GM18951 (cell line): ENCODE measurements around the gene JAKMIP1.

Experiments
- POLR2A ChIP-seq: IDR thresholded peaks from 4 replicates; pipeline ENCODE4 v1.6.1; 2011; ENCODE audit warnings: mild to moderate bottlenecking; ENCODE audit not compliant: insufficient read length, insufficient read depth; ENCODE audit errors: extremely low read depth
- in situ Hi-C: fragments of 300-500 bp; cut with MboI; formaldehyde crosslinking; loops from one replicate; pipeline ENCODE4 v1.12.0; 2022; ENCODE audit warnings: low sequenced_read_pairs, mixed read lengths, inconsistent platforms; ENCODE audit not compliant: unreplicated experiment

Gene JAKMIP1

DNA sequence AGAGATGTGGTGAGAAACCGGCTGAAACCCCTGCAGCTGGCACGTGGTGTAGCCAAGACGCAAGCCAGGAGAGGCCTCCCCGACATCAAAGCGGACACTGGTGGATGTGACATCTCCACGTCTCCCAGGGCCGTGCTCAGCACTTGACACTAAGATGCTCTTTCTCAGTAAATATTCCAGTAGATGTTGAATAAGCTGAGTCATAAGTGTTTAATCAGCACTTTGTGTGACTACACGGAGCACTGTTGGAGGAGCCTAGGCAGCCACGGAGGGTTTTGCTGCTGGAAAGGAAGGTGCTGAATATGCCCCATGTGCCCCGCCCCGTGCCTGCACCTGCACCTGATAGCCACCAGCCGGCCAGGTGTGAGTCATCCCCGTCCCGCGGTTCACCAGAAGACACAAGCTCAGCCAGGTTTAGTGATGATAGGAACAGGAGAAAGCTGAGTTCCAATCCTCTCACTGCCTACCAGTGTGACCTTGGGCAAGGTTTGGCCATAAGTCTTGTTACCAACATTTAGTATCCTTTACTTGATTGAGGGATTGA, 153.1 kb downstream of the JAKMIP1 start:
- in situ Hi-C loops, result no loop called here
- TF ChIP-seq POLR2A, result no peak

DNA sequence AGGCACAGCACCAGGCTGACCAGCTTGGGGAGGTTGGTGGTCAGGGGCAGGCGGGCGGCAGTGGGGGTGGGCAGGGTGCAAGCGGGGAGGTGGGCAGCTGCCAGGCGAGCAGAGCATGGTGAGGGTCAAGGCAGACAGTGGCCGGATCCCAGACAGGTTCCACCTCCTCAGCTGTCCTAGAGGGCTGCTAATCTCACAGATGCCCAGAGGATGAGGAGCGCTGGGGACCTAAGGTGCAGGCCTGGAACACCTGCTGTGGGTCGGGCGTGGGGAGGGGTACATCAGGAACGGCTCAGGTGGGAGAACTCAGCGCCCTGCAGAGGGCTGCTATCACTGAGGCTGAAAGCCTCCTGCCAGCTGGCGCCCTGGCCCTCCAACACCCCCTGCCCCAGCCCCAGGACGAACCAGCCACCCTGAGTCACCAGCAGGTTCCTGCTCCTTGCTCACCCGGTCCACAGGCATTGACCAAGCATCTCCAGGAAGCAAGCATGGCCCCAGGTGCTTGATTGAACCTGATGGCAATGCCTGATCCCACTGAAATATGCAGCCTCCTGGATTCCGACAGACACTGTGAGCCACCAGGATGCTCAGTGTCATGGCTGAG, 153.7 kb downstream of the JAKMIP1 start:
- in situ Hi-C loops, result no loop called here
- TF ChIP-seq POLR2A, result no peak

DNA sequence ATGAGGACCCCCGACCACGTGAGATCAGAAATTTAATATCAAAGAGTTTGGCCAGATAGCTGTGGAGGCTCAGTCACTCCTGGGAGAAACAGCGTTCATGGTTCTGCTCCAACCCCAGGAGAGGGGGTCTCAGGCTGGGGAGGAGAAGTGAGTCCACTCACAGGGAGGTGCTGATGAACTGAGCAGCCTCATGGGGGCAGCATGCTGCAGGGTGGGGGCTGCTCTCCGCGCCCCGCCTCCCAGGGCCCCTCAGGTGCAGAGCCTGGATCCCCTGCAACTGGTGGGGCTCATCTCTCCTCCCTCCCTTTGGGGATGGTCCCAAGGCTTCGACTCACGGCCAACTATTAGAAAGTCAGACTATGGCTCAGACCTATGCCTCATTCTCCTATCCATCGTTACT, 155.5 kb downstream of the JAKMIP1 start:
- in situ Hi-C loops, result no loop called here
- TF ChIP-seq POLR2A, result no peak

DNA sequence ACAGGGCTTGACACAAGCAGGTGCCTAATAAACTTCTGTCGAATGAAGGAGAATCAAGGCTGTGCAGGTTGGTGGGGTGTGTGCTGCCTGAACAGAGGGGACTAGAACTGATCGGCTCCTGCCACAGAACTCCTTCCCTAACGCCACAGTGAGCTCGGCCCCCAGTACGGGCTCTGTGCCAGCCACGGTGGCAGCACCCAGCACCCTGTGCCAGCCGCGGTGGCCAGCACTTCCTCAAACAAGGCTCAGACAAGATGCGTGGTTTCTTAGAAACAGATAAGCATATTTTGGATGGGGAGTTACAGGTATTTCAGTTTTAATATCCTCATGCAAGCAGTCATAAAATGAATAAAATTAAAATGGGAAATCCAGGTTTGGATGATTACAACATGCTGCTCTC, 156.1 kb downstream of the JAKMIP1 start:
- TF ChIP-seq POLR2A, result no peak
- in situ Hi-C loops, result no loop called here

DNA sequence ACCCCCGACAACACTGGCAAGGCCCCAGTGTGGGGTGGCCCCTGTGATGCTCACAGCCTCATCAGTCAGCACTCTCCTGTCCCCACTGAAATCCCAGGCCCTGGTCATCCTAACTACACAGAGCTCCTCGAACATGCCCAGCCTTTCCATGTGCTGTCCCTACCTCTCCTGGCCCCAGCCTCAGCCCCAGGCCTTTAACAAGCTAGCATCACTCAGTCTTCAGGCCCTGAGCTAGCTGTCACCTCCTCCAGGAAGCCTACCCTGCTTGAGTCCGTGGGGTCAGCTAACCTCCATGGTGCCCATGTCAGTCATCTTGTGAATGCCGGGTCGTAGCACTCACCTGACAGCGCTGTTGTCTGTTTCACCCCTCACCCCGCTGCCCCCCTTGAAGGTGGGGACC, 156.5 kb downstream of the JAKMIP1 start:
- in situ Hi-C loops, result no loop called here
- TF ChIP-seq POLR2A, result no peak

DNA sequence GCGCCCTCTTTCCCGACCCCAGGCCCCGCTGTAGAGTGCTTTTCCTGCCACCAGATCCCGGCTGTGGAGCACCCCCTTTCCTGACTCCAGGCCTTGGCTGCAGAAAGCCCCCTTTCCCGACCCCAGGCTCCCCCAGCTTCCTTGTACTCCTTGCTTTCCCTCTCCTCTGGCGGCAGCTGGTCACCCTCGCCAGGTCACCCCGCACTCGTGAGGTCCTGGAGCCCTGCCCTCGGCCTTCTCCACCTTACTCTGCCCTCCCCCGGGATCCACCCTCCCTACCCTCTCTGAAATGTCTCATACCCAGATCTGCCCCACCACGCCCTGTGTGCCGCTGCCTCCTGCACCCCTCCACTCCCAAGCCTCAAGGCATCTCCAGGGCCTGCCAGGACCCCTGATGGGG, 157.2 kb downstream of the JAKMIP1 start:
- in situ Hi-C loops, result no loop called here
- TF ChIP-seq POLR2A, result no peak

DNA sequence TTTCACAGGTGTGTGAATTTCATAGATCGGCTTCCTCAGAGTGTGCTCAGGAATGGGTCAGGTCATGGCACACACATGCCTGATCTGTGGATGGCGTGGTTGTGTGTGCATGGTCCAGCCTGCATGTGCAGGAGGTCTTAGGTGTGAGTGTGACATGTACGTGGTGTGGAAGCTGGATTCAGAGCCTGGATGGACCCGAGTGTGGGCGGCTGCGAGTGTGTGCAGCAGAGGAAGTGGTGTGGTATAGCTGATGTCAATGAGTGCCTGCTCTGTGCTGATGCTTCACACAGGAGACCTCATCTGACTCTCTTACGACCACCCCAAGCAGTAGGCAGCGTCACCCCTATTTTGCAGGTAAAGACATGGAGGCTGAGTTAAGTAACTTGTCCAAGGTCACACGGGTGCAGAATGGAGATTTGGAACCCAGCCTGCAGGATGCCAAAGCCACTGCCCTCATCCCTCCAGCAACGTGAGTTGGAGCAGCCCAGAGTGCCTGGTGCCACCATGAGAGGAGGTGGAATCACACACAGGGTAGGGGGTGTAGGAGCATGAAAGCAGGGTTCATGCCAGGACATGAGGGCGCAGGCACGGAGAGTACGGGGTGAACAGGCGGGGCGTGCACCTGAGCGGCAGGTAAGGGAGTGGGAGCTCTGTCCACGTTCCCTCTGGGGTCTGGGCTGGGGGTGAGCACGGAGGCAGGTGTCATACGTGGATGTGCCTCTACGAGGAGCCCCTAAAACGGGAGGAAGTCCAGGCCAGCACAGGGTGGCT, 157.9 kb downstream of the JAKMIP1 start:
- in situ Hi-C loops, result no loop called here
- no peak for TF ChIP-seq POLR2A

DNA sequence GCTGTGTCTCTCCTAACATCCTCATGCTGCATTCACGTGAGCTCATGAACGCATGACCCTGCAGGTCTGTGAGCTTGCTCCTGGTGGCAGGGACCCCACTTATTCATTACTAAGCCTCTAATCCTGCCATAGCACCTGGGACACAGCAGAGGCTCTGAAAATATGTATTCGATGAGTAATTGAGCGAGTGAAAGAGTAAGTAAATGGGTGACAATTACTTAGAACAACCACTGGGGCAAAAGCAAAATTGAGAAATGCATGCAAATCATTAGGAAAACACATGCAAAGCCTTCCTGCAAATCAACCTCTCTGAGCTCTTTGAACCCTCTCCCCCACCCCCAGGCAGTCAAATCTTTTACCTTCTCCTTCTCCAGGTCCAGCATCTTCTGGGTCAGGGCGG, 158.5 kb downstream of the JAKMIP1 start:
- no peak for TF ChIP-seq POLR2A
- in situ Hi-C loops, result no loop called here

DNA sequence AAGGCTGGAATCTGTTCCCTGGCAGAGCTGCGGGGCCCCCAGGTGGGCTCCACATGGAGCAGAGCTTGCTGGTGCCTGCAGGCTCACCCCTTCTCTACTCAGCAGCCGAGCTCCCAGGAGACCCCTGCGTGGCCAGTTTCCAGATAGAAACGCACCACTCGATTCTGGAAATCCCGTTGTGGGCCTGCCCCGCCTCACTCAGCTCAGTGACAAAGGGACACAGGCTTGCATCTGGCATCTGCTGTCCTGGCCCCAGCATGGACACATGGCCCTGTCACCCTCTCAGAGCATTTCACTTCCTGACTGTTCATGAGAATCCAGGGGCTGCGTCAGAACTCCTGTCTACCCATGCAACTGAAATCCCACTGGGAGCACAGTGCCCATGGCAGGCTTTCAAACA, 161.6 kb downstream of the JAKMIP1 start:
- no peak for TF ChIP-seq POLR2A
- in situ Hi-C loops, result no loop called here

DNA sequence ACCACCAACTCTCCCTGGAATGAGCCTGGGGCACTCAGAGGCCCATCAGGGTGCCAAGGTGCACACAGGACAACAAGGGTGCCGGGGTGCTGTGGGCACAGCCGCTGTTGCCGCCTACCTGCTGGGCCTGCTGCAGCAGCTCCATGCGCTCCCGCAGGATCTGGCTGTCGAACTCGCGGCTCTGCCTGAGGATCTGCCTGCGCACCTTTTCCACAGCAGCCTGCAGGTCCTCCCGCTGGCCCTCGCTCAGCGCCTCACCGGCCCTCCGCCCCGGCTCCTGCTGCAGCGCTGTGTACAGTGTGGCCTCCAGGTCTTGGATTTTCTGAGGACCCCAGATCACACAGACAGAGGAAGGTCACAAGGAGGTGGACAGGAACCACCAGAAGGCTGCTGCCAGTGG, 164.6 kb downstream of the JAKMIP1 start:
- no peak for TF ChIP-seq POLR2A
- in situ Hi-C loops, result no loop called here

DNA sequence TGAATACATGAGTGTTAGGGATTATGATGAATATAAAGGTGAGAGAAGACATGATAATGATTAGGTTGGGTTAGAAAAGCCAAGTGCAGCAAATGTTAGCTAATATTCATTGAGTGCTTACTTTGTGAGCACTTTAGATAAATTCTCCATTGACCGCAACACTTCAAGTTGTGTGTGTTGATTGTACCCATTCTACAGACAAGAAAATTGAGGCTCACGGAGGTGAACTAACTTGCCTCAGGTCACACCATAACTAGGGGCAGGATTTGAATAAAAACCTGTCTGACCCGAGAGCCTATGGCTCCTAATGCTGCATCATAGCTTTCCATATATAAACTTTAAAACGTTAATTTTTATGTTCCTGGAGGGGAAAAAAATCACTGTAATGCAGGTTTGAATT, 167.0 kb downstream of the JAKMIP1 start:
- TF ChIP-seq POLR2A, result no peak
- in situ Hi-C loops, result no loop called here

DNA sequence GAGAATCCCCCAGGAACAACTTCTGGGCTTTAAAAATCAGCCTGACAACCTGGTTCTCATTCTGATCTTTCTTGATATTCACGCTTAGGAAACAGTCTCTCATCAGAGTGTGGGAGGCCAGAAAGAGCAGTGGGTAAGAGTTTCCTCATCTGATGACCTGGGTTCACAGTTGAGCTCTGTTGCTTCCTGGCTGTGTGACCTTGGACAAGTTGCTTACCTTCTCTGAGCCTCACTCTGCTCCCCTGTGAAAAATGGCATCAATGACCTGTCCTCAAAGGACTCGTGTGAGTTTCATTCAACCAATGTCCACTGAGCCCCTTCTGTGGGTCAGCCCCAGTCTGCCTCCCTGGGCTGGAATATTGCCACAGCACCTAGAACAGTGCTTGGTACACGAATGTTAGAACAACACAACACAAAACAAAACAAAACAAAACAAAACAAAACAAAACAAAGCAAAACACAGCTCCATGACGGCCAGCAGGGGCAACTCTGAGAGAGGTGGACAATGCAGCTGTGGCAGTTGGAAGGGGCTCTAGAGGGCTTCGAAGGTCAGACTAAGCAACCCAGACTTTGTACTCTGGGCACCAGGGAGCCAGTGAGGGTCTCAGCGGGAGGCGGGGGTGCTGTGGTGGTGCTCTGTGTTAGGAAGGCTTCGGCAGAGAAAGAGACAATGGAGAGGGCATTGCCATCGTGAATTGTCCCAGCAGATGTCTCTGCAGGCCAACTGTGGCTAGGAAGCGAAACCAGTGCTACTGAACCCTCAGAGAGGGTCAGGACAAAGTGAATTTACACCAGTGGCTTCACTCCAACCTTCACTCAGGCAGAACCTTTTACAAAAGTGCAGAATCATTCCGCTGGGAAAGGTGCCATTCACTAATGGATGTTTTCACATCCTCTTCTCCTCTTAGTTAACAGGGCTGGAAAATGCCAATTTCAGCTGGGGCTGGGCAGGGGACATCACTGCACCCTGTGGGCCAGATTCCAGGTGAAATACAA, 167.8 kb downstream of the JAKMIP1 start:
- in situ Hi-C loops, result no loop called here
- no peak for TF ChIP-seq POLR2A

DNA sequence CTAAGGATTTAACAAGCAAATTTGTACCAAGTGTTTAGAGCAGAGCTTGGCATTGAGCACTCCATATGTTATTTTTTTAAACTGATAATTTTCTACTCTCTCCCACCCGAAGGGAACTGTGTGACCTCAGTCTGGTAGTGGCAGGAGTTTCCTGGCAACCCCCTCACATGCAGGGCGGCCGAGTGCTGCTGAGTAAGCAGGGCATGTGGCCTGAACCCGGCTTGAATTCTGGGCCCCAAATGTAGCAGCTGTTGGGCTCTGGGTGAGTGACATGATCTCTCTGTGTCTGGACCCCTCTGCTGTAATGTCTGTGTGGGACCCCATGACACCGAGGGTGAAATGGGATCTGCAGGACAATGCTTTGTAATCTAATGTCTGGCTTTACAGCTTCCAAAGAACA, 168.5 kb downstream of the JAKMIP1 start:
- in situ Hi-C loops, result no loop called here
- TF ChIP-seq POLR2A, result no peak
